Osteocyte (in vitro differentiated cells): Measurements from ENCODE around the gene ZNF2. TPM values are rescaled to one million over a fixed set of nuclear protein-coding genes. Genes with fewer than 3 reads are reported as not detected.

ENCODE experiments used
- DNase-seq: peaks from one replicate; pipeline ENCODE4 v3.0.0; 2021; ENCODE audit warnings: mixed read lengths; ENCODE audit not compliant: unreplicated experiment; ENCODE audit errors: extremely low spot score
- H3K27ac Mint-ChIP-seq: one replicate; pipeline ENCODE4 v1.8.0; 2021; ENCODE audit warnings: mild to moderate bottlenecking, mixed read lengths; ENCODE audit not compliant: unreplicated experiment
- H3K27me3 Mint-ChIP-seq: one replicate; pipeline ENCODE4 v1.8.0; 2021; ENCODE audit warnings: mixed read lengths; ENCODE audit not compliant: unreplicated experiment
- H3K36me3 Mint-ChIP-seq: one replicate; pipeline ENCODE4 v1.8.0; 2021; ENCODE audit warnings: mixed read lengths; ENCODE audit not compliant: unreplicated experiment
- H3K4me1 Mint-ChIP-seq: one replicate; pipeline ENCODE4 v1.8.0; 2021; ENCODE audit warnings: mixed read lengths; ENCODE audit not compliant: unreplicated experiment
- H3K4me3 Mint-ChIP-seq: one replicate; pipeline ENCODE4 v1.8.0; 2021; ENCODE audit warnings: mild to moderate bottlenecking, moderate library complexity, mixed read lengths; ENCODE audit not compliant: unreplicated experiment
- H3K9me3 Mint-ChIP-seq: one replicate; pipeline ENCODE4 v1.8.0; 2021; ENCODE audit warnings: mixed read lengths; ENCODE audit not compliant: unreplicated experiment
- total RNA-seq: library from RNA; stranded (reverse); gene quantifications from 2 replicates; pipeline ENCODE4 v1.2.1, GENCODE V29; 2021
- TF ChIP-seq, protein P1 (sequence below): fragments of 200-600 bp; sonication (generic); IDR thresholded peaks from 2 replicates; pipeline ENCODE4 v1.5.0; 2021; ENCODE audit warnings: antibody characterized with exemption, mild to moderate bottlenecking, moderate library complexity

Gene ZNF2
- total RNA-seq, 1 donor from 2014 or later: 5.8 TPM

DNA sequence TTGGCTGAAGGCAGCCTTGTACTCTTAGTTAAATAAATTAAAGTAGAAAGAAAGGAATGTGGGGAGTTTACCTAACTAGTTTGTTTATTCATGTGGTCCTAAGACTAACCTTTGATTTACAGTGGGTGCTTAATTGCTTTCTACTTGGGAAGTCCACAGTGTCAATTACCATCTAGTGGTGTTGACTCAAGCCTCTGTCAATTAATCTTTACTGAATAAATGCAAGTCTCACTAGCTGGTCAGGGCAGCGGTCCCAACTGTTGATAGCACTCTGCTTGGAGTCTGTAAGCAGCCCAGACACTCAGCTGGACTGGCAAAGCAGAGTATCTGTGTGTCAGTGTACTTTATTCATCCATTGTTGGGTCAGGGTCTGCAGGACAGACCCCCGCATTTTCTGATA is 21.8 kb upstream of the ZNF2 start:
- no peak for DNase-seq
- H3K4me3 Mint-ChIP-seq: no peak overlapping the region

DNA sequence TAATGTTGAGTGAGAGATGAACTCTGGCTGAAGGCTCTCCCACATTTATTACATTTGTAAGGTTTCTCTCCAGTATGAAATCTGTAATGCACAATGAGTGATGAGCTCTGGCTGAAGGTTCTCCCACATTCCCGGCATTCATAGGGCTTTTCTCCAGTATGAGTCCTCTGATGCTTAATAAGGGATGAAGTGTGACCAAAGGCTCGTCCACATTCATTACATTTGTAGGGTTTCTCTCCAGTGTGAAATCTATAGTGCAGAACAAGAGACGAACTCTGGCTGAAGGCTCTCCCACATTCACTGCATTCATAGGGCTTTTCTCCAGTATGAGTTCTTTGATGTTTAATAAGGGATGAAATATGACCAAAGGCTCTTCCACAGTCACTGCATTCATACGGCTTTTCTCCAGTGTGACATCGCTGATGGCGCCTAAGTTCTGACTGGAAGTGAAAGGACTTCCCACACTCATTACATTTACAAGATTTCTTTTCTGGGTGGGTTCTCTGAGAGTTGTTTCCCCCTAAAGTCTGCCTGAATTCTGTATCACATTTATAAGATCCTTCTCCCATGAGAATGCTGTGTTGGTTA is 16.1 kb upstream of the ZNF2 start:
- DNase-seq: no peak
- no peaks in the 10 kb centered on the region for H3K27me3 Mint-ChIP-seq
- H3K4me3 Mint-ChIP-seq: no peak overlapping the region

More for the DNA sequence above, 21.8 kb upstream of the ZNF2 start:
- H3K27ac Mint-ChIP-seq: no peak overlapping the region
- H3K27me3 Mint-ChIP-seq: no peaks in the 10 kb centered on the region
- peaks cover 63% of the 10 kb centered on the region for H3K36me3 Mint-ChIP-seq
- H3K9me3 Mint-ChIP-seq: peaks cover 64% of the 10 kb centered on the region
- TF ChIP-seq, protein P1, sequence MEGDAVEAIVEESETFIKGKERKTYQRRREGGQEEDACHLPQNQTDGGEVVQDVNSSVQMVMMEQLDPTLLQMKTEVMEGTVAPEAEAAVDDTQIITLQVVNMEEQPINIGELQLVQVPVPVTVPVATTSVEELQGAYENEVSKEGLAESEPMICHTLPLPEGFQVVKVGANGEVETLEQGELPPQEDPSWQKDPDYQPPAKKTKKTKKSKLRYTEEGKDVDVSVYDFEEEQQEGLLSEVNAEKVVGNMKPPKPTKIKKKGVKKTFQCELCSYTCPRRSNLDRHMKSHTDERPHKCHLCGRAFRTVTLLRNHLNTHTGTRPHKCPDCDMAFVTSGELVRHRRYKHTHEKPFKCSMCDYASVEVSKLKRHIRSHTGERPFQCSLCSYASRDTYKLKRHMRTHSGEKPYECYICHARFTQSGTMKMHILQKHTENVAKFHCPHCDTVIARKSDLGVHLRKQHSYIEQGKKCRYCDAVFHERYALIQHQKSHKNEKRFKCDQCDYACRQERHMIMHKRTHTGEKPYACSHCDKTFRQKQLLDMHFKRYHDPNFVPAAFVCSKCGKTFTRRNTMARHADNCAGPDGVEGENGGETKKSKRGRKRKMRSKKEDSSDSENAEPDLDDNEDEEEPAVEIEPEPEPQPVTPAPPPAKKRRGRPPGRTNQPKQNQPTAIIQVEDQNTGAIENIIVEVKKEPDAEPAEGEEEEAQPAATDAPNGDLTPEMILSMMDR: no peak
- H3K4me1 Mint-ChIP-seq: no peaks in the 10 kb centered on the region

DNA sequence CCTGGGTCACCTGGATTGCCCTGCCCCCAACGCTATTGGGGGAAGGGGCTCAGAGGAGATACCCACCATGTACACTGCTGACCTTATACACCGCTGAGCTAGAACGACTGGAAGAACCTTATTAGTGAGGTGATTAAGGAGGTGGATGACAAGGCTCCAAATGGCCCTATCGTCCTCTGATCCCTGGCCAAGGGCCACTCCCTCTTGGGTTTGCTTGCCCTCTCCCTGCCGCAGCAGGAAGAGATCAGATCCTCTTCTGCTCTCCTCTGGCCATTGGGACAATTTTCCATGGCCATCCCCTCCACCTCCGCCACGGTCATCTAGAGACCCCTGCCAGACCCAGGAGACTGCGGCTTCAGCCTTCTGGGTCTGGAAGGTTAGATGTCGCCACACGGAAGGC is 7.2 kb upstream of the ZNF2 start:
- DNase-seq: no peak
- peak overlapping the region; percentile 82 for H3K4me3 Mint-ChIP-seq
- H3K27ac Mint-ChIP-seq: peak overlapping the region; percentile 4
- no peaks in the 10 kb centered on the region for H3K27me3 Mint-ChIP-seq
- H3K9me3 Mint-ChIP-seq: peaks cover 18% of the 10 kb centered on the region
- TF ChIP-seq, protein P1: no peak
- H3K4me1 Mint-ChIP-seq: peaks cover 11% of the 10 kb centered on the region
- H3K36me3 Mint-ChIP-seq: peaks cover 38% of the 10 kb centered on the region

More for the DNA sequence above, 16.1 kb upstream of the ZNF2 start:
- no peaks in the 10 kb centered on the region for H3K4me1 Mint-ChIP-seq
- TF ChIP-seq, protein P1: no peak
- H3K36me3 Mint-ChIP-seq: peaks cover 89% of the 10 kb centered on the region
- peaks cover 65% of the 10 kb centered on the region for H3K9me3 Mint-ChIP-seq
- no peak overlapping the region for H3K27ac Mint-ChIP-seq

DNA sequence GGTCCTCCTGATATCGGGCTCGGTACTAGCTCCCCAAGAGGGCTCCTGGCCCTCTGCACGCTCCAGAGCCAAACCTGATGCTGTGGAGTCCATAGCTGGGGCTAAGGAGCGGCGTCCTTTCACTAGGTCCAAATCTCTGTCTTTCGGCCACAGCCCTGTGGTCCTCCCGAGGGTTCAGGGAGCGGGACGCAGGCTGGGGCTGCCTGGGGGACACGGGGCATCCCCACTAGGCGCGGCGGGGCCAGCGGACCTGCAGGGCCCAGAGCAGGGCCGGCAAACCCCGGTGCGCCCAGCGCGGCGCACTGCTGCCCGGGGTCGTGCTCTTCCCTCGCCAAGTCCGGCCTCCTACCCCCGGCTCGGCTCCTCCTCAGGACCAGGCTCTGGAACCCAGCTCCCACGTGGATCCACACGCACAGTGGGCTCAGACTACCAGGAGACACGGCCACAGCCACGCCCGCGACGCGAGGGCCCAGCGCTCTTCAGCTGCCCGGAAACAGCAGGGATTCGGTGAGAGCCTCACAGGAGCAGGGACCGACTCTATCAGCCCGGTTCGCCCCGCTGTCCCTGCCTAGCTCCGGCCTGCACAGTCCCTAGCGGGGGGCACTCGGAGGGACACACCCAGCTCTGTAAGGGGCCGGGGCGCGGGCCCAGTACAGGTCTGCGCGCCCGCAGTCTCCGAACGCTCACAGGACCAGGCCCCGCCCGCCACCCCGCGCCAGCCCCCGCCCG is 6.6 kb upstream of the ZNF2 start:
- no peak for DNase-seq

More for the DNA sequence above, 6.6 kb upstream of the ZNF2 start:
- Mint-ChIP-seq H3K27me3 (no peaks in the 10 kb centered on the region), H3K4me3 (peak overlapping the region; percentile 82), H3K27ac (peak overlapping the region; percentile 70), H3K9me3 (peaks cover 16% of the 10 kb centered on the region), H3K4me1 (peaks cover 13% of the 10 kb centered on the region), H3K36me3 (peaks cover 32% of the 10 kb centered on the region)
- TF ChIP-seq, protein P1: no peak
